Testis (tissue), 2 donors: ENCODE data around the gene TMEM229B.

ENCODE experiments used
- POLR2A ChIP-seq: fragments of 450-650 bp; IDR thresholded peaks from one replicate; pipeline ENCODE4 v1.6.1; 2017; ENCODE audit warnings: antibody characterized with exemption, mild to moderate bottlenecking, moderate library complexity
- TF ChIP-seq, protein P1 (sequence below), 3 experiments: fragments of 450-650 bp in 2 of 3; fragments of 200-600 bp in 1 of 3; sonication (generic) in 1 of 3; IDR thresholded peaks; one replicate each; pipeline ENCODE4 v1.5.1; 2016 to 2019; ENCODE audit warnings: antibody characterized with exemption in 3 of 3, mild to moderate bottlenecking in 2 of 3, moderate library complexity in 1 of 3

DNA sequence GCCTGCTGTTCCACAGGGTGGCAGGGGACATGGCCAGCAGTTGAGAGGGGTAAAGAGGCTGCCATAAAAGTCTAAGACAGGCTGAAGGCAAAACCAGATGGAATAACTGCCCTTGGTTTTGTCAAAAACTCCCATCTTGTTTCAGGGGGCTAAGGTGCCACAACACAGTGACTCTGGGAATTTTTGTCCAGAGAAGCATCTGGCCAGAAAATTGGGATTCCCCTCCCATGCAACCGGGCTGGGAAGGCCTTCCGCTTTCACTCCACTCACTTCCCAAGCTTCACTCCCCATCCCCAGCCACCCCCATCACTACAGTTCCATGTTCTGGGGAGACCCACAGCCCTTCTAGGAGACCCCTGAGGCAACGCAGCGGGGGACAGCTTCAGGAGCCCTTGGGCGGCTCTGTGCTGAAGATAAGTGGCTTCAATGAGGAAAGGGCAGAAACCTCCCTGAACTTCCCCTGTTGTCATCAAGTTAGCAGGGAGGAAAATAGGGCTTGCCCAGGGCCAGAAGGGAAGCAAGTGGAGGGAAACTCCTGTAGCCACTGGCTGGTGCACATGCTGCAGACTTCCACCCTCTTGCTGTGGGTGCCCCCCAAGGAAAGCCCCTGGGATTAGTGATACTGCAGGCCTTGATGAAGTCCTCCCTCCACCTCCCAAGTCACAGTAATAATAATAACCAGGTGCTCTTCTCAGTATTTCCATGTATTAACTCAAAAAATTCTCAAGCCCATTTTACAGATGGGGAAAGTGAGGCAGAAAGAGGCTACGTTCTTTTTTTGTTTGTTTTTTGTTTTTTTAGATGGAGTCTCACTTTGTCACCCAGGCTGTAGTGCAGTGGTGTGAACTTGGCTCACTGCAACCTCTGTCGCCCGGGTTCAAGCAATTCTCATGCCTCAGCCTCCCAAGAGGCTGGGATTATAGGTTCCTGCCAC, 6.0 kb downstream of the TMEM229B start:
- TF ChIP-seq, protein P1, sequence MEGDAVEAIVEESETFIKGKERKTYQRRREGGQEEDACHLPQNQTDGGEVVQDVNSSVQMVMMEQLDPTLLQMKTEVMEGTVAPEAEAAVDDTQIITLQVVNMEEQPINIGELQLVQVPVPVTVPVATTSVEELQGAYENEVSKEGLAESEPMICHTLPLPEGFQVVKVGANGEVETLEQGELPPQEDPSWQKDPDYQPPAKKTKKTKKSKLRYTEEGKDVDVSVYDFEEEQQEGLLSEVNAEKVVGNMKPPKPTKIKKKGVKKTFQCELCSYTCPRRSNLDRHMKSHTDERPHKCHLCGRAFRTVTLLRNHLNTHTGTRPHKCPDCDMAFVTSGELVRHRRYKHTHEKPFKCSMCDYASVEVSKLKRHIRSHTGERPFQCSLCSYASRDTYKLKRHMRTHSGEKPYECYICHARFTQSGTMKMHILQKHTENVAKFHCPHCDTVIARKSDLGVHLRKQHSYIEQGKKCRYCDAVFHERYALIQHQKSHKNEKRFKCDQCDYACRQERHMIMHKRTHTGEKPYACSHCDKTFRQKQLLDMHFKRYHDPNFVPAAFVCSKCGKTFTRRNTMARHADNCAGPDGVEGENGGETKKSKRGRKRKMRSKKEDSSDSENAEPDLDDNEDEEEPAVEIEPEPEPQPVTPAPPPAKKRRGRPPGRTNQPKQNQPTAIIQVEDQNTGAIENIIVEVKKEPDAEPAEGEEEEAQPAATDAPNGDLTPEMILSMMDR (IDR thresholded peaks at IDR 0.05) = no peak
- TF ChIP-seq POLR2A = no peak
